ENCODE data around the gene PLCE1. TPM values are rescaled to one million over a fixed set of nuclear protein-coding genes. Genes with fewer than 3 reads are reported as not detected.
"Not testable (repeated sequence)": the region's sequence is repeated elsewhere in the genome, so short reads cannot be mapped to it uniquely, and the experiment has no call there.

Gene PLCE1
- total and polyA plus RNA-seq, 2 donors (not counting 1 experiment from before 2014, with no cell fraction given): 0.33 to 1.2 TPM

GRCh38 chr10:93967756-93968155 is 26.0 kb upstream of the PLCE1 start:
- no peaks in the 10 kb centered on the region for H3K27me3 ChIP-seq (ENCODE audit: control insufficient read depth, insufficient read depth, low read length)
- TF ChIP-seq EZH2 (IDR thresholded peaks at IDR 0.05; ENCODE audit: low read length, missing control alignments) (no peak), CTCF (conservative IDR thresholded peaks at IDR 0.05 in 1 of 2, IDR thresholded peaks at IDR 0.05 in 1 of 2; ENCODE audit: low read depth in 1 of 2, low read length in 2 of 2) (no peak)
- H3K79me2 ChIP-seq (ENCODE audit: control insufficient read depth, insufficient read depth, low read length): no peaks in the 10 kb centered on the region
- H3K36me3 ChIP-seq (ENCODE audit: control insufficient read depth, insufficient read depth, low read length): no peaks in the 10 kb centered on the region
- H2AFZ ChIP-seq (ENCODE audit: low read length): no peak overlapping the region
- H3K27ac ChIP-seq (ENCODE audit: insufficient read depth, low read length): no peak overlapping the region
- H3K4me1 ChIP-seq (ENCODE audit: control insufficient read depth, extremely low read depth, insufficient read depth, low read length): no peaks in the 10 kb centered on the region
- H4K20me1 ChIP-seq (ENCODE audit: control insufficient read depth, extremely low read depth, insufficient read depth, low read length): no peaks in the 10 kb centered on the region
- H3K4me2 ChIP-seq (ENCODE audit: extremely low read depth, insufficient read depth, low read length): no peak overlapping the region
- H3K9ac ChIP-seq (ENCODE audit: insufficient read depth, low read length): no peak overlapping the region
- no peaks in the 10 kb centered on the region for H3K9me3 ChIP-seq (ENCODE audit: control insufficient read depth, insufficient read depth, low read depth, low read length)
- no peak for DNase-seq (ENCODE audit: low read depth in 2 of 2)
- no peak overlapping the region for H3K4me3 ChIP-seq (replicated peaks in 1 of 4; ENCODE audit: control extremely low read depth in 1 of 4, insufficient read depth in 1 of 4, low read depth in 3 of 4, low read length in 4 of 4)

- H3K27ac ChIP-seq (ENCODE audit: insufficient read depth, low read length): no peak overlapping the region
- no peaks in the 10 kb centered on the region for H3K9me3 ChIP-seq (ENCODE audit: control insufficient read depth, insufficient read depth, low read depth, low read length)
- no peak overlapping the region for H2AFZ ChIP-seq (ENCODE audit: low read length)
Measured at GRCh38 chr10:93968540-93968945, 25.2 kb upstream of the PLCE1 start.

GRCh38 chr10:93970433-93971010 is 23.2 kb upstream of the PLCE1 start:
- not testable (repeated sequence) for H3K79me2 ChIP-seq (ENCODE audit: control insufficient read depth, insufficient read depth, low read length)

More at GRCh38 chr10:93968540-93968945, 25.2 kb upstream of the PLCE1 start:
- Histone ChIP-seq H3K79me2 (ENCODE audit: control insufficient read depth, insufficient read depth, low read length) (no peaks in the 10 kb centered on the region), H3K4me2 (ENCODE audit: extremely low read depth, insufficient read depth, low read length) (no peak overlapping the region), H3K27me3 (ENCODE audit: control insufficient read depth, insufficient read depth, low read length) (no peaks in the 10 kb centered on the region), H3K9ac (ENCODE audit: insufficient read depth, low read length) (no peak overlapping the region), H3K4me1 (ENCODE audit: control insufficient read depth, extremely low read depth, insufficient read depth, low read length) (no peaks in the 10 kb centered on the region), H4K20me1 (ENCODE audit: control insufficient read depth, extremely low read depth, insufficient read depth, low read length) (no peaks in the 10 kb centered on the region), H3K4me3 (replicated peaks in 1 of 4; ENCODE audit: control extremely low read depth in 1 of 4, insufficient read depth in 1 of 4, low read depth in 3 of 4, low read length in 4 of 4) (no peak overlapping the region), H3K36me3 (ENCODE audit: control insufficient read depth, insufficient read depth, low read length) (no peaks in the 10 kb centered on the region)
- peak in 1 of 2 donors; percentile 44 for DNase-seq (ENCODE audit: low read depth in 2 of 2)
- no peak for TF ChIP-seq CTCF (conservative IDR thresholded peaks at IDR 0.05 in 1 of 2, IDR thresholded peaks at IDR 0.05 in 1 of 2; ENCODE audit: low read depth in 1 of 2, low read length in 2 of 2)
- no peak for TF ChIP-seq EZH2 (IDR thresholded peaks at IDR 0.05; ENCODE audit: low read length, missing control alignments)

More at GRCh38 chr10:93970433-93971010, 23.2 kb upstream of the PLCE1 start:
- H3K4me3 ChIP-seq (replicated peaks in 1 of 4; ENCODE audit: control extremely low read depth in 1 of 4, insufficient read depth in 1 of 4, low read depth in 3 of 4, low read length in 4 of 4); H3K9me3 ChIP-seq (ENCODE audit: control insufficient read depth, insufficient read depth, low read depth, low read length); H3K9ac ChIP-seq (ENCODE audit: insufficient read depth, low read length); DNase-seq (ENCODE audit: low read depth in 2 of 2); H2AFZ ChIP-seq (ENCODE audit: low read length); H3K4me1 ChIP-seq (ENCODE audit: control insufficient read depth, extremely low read depth, insufficient read depth, low read length); H3K27me3 ChIP-seq (ENCODE audit: control insufficient read depth, insufficient read depth, low read length); H3K27ac ChIP-seq (ENCODE audit: insufficient read depth, low read length); H3K36me3 ChIP-seq (ENCODE audit: control insufficient read depth, insufficient read depth, low read length); H3K4me2 ChIP-seq (ENCODE audit: extremely low read depth, insufficient read depth, low read length); H4K20me1 ChIP-seq (ENCODE audit: control insufficient read depth, extremely low read depth, insufficient read depth, low read length): not testable (repeated sequence)
